HG03280 (cell line): ENCODE measurements around the gene ZNF205.

Source experiments
- ATAC-seq: cut with Tn5 transposase; IDR thresholded peaks from one replicate; pipeline ENCODE4 v1.9.1; 2021; ENCODE audit warnings: mild to moderate bottlenecking, moderate library complexity; ENCODE audit not compliant: unreplicated experiment

The ZNF205 gene

GRCh38 chr16:3101018-3101840 is 11.2 kb upstream of the ZNF205 start:
- no peak for ATAC-seq

- no peak for ATAC-seq
These were observed 10.4 kb upstream of the ZNF205 start for GRCh38 chr16:3101841-3102470.

GRCh38 chr16:3106205-3106928 is 6.0 kb upstream of the ZNF205 start:
- ATAC-seq: peak; percentile 83

- ATAC-seq: no peak
These were observed 642 bp downstream of the ZNF205 start for GRCh38 chr16:3112881-3113574.

- ATAC-seq: no peak
These were observed 1.5 kb downstream of the ZNF205 start for GRCh38 chr16:3113765-3114479.

GRCh38 chr16:3115003-3115402 is 2.6 kb downstream of the ZNF205 start:
- ATAC-seq: no peak

GRCh38 chr16:3115561-3115960 is 3.2 kb downstream of the ZNF205 start:
- no peak for ATAC-seq

GRCh38 chr16:3118204-3118790 is 5.9 kb downstream of the ZNF205 start:
- no peak for ATAC-seq

GRCh38 chr16:3118846-3119245 is 6.5 kb downstream of the ZNF205 start:
- ATAC-seq: no peak

- no peak for ATAC-seq
These were observed 6.9 kb downstream of the ZNF205 start for GRCh38 chr16:3119286-3119685.

- ATAC-seq: no peak
These were observed 7.5 kb downstream of the ZNF205 start for GRCh38 chr16:3119701-3120408.

GRCh38 chr16:3120435-3120834 is 8.0 kb downstream of the ZNF205 start:
- no peak for ATAC-seq

GRCh38 chr16:3121851-3122467 is 9.6 kb downstream of the ZNF205 start:
- ATAC-seq: no peak

- no peak for ATAC-seq
These were observed 10.7 kb downstream of the ZNF205 start for GRCh38 chr16:3122926-3123570.

- peak; percentile 89 for ATAC-seq
These were observed 11.8 kb downstream of the ZNF205 start for GRCh38 chr16:3123986-3124886.

- no peak for ATAC-seq
These were observed 15.4 kb downstream of the ZNF205 start for GRCh38 chr16:3127745-3128144.
